Coronary artery (tissue), 2 donors: ENCODE data around the gene GRPEL2.
A peak's percentile ranks its signal among the peaks of the same experiment; 100 is the strongest.

Experiments
- DNase-seq: peaks from one replicate; pipeline ENCODE4 v3.0.0-alpha.2; 2017; ENCODE audit warnings: low spot score
- H3K27ac ChIP-seq, 2 donors: fragments of 200-600 bp; sonication (generic); one replicate each; pipeline ENCODE4 v1.5.1; 2016 to 2019
- H3K4me3 ChIP-seq: fragments of 200-600 bp; sonication (generic); 2 replicates; pipeline ENCODE4 v1.5.1; 2016; ENCODE audit warnings: mild to moderate bottlenecking, moderate library complexity
- TF ChIP-seq, protein P1 (sequence below): fragments of 200-600 bp; sonication (generic); IDR thresholded peaks from one replicate; pipeline ENCODE4 v1.5.1; 2019; ENCODE audit warnings: antibody characterized with exemption

The GRPEL2 gene

GRCh38 chr5:149310488-149310887, 34.8 kb upstream of the GRPEL2 start:
- TF ChIP-seq, protein P1, sequence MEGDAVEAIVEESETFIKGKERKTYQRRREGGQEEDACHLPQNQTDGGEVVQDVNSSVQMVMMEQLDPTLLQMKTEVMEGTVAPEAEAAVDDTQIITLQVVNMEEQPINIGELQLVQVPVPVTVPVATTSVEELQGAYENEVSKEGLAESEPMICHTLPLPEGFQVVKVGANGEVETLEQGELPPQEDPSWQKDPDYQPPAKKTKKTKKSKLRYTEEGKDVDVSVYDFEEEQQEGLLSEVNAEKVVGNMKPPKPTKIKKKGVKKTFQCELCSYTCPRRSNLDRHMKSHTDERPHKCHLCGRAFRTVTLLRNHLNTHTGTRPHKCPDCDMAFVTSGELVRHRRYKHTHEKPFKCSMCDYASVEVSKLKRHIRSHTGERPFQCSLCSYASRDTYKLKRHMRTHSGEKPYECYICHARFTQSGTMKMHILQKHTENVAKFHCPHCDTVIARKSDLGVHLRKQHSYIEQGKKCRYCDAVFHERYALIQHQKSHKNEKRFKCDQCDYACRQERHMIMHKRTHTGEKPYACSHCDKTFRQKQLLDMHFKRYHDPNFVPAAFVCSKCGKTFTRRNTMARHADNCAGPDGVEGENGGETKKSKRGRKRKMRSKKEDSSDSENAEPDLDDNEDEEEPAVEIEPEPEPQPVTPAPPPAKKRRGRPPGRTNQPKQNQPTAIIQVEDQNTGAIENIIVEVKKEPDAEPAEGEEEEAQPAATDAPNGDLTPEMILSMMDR = no peak
- Histone ChIP-seq H3K27ac (no peak overlapping the region), H3K4me3 (no peak overlapping the region)
- no peak for DNase-seq

DNA sequence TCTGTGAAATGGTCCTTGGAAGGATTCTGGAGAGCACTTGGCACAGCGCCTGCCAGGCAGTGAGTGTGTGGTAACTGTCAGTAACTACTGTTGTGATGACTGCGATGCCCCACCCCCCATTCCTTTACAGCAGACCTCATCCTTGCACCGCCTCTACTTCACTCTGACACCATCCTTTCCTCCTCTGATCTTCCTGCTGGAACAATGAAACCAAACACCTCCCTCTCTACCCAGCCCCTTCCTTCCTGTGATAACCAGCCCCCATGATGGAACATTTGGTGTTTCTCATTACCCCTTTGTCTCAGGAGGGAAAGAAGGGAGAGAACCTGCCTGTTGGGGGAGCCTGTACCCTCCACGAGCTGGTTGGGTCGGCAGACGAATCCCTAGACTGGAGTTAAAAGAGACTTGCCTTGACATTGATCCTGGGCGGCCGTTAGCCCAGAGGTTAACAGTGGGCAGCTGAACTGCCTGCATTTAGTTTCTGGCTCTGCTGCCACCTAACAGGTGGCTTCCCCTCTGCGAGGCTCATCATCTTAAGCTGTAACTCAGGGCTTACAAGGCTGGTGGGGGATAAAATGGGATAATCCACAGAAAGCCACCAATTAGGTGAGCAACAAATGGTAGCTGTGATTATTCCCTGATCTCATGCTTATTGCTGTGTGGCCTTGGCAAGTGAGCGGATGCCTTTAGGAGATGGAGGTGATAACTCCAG, 34.2 kb upstream of the GRPEL2 start:
- Histone ChIP-seq H3K4me3 (no peak overlapping the region), H3K27ac (no peak overlapping the region)
- DNase-seq = no peak
- TF ChIP-seq, protein P1 = no peak

GRCh38 chr5:149313151-149313841, 32.0 kb upstream of the GRPEL2 start:
- no peak overlapping the region for H3K27ac ChIP-seq
- H3K4me3 ChIP-seq = no peak overlapping the region
- TF ChIP-seq, protein P1 = no peak
- no peak for DNase-seq

GRCh38 chr5:149314571-149315111, 30.7 kb upstream of the GRPEL2 start:
- H3K4me3 ChIP-seq = no peak overlapping the region
- no peak overlapping the region for H3K27ac ChIP-seq
- TF ChIP-seq, protein P1 = no peak
- DNase-seq = no peak

- DNase-seq = no peak
- TF ChIP-seq, protein P1 = no peak
- Histone ChIP-seq H3K4me3 (no peak overlapping the region), H3K27ac (no peak overlapping the region)
Observed at GRCh38 chr5:149315753-149316152, 29.5 kb upstream of the GRPEL2 start.

DNA sequence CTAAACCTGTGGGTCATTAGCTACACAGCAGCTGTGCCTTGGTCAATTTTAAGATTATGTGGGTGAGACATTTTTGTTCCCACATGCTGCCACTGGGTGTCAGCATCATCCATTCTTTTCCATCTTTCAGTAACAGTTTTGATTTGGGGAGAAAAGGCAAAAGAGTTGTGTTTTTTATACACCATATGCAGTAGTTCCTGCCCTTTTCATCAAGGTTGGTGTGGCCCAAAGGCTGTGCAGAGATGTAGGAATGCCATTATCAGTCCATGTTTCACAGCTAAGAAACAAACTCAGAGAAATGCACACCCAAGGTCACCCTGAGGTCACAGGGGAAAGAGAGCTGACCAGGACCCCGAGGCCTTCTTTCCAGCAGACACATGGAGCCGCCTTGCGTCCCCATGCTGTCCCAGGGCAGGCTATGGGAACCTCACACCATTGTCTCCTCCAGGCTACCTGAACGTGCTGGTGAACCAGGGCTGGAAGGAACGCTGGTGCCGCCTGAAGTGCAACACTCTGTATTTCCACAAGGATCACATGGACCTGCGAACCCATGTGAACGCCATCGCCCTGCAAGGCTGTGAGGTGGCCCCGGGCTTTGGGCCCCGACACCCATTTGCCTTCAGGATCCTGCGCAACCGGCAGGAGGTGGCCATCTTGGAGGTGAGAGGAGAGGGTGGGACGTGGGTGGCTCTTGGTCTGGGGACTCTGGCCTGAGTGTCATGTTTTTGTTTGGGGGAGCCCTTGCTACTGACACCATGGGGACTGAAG, 27.8 kb upstream of the GRPEL2 start:
- Histone ChIP-seq H3K4me3 (no peak overlapping the region), H3K27ac (no peak overlapping the region)
- TF ChIP-seq, protein P1 = peak; percentile 58
- no peak for DNase-seq
